Measurements from ENCODE around the gene MRNIP. TPM values are rescaled to one million over a fixed set of nuclear protein-coding genes. Genes with fewer than 3 reads are reported as not detected.

MRNIP gene
- polyA plus RNA-seq, 1 donor (not counting 4 experiments of a cell fraction or from before 2014, with no cell fraction given), result 14.9 TPM

GRCh38 chr5:179868541-179868940 is 9.9 kb upstream of the MRNIP start:
- Histone ChIP-seq H2AFZ (ENCODE audit: control insufficient read depth, low read length) (no peak overlapping the region), H3K36me3 (ENCODE audit: control insufficient read depth in 2 of 2, extremely low read depth in 1 of 2, insufficient read depth in 2 of 2, low read length in 2 of 2) (peaks cover 15 to 60% of the 10 kb centered on the region in 2 experiments), H3K4me3 (ENCODE audit: control insufficient read depth in 2 of 3, extremely low read depth in 1 of 3, insufficient read depth in 2 of 3, low read depth in 1 of 3, low read length in 3 of 3) (no peak overlapping the region), H3K9me1 (ENCODE audit: control insufficient read depth, extremely low read depth, insufficient read depth, low read length) (no peaks in the 10 kb centered on the region), H4K20me1 (ENCODE audit: control insufficient read depth, extremely low read depth, insufficient read depth, low read length) (no peaks in the 10 kb centered on the region), H3K9me3 (ENCODE audit: control insufficient read depth, low read depth, low read length) (no peaks in the 10 kb centered on the region), H3K9ac (ENCODE audit: control insufficient read depth, extremely low read depth, insufficient read depth, low read length) (no peak overlapping the region), H3K4me1 (ENCODE audit: control insufficient read depth, extremely low read depth, insufficient read depth, low read length) (peaks cover 2% of the 10 kb centered on the region), H3K79me2 (ENCODE audit: control insufficient read depth, insufficient read depth, low read length) (no peaks in the 10 kb centered on the region), H3K27ac (ENCODE audit: control insufficient read depth, insufficient read depth, low read length) (no peak overlapping the region), H3K4me2 (ENCODE audit: control insufficient read depth, extremely low read depth, insufficient read depth, low read depth, low read length) (no peak overlapping the region), H3K27me3 (ENCODE audit: control insufficient read depth, extremely low read depth, insufficient read depth, low read length) (no peaks in the 10 kb centered on the region)
- dilution Hi-C loops (cut with MboI; ENCODE audit: extremely low pct_ligation_motif_present, low sequenced_read_pairs), result no loop called here
- no peak for FAIRE-seq
- TF ChIP-seq EZH2 (IDR thresholded peaks at IDR 0.05; ENCODE audit: low read length), result no peak
- TF ChIP-seq CTCF (optimal IDR thresholded peaks at IDR 0.05 in 1 of 3, IDR thresholded peaks at IDR 0.05 in 1 of 3, conservative IDR thresholded peaks at IDR 0.05 in 1 of 3; ENCODE audit: extremely low read depth in 1 of 3, insufficient read depth in 2 of 3, low read length in 3 of 3), result no peak
- DNase-seq (ENCODE audit: low read depth, low spot score), result no peak

- Histone ChIP-seq H4K20me1 (ENCODE audit: control insufficient read depth, extremely low read depth, insufficient read depth, low read length) (no peaks in the 10 kb centered on the region), H3K9me1 (ENCODE audit: control insufficient read depth, extremely low read depth, insufficient read depth, low read length) (no peaks in the 10 kb centered on the region), H3K9ac (ENCODE audit: control insufficient read depth, extremely low read depth, insufficient read depth, low read length) (no peak overlapping the region), H3K4me3 (ENCODE audit: control insufficient read depth in 2 of 3, extremely low read depth in 1 of 3, insufficient read depth in 2 of 3, low read depth in 1 of 3, low read length in 3 of 3) (no peak overlapping the region), H3K4me1 (ENCODE audit: control insufficient read depth, extremely low read depth, insufficient read depth, low read length) (peaks cover 2% of the 10 kb centered on the region), H3K27ac (ENCODE audit: control insufficient read depth, insufficient read depth, low read length) (no peak overlapping the region), H3K9me3 (ENCODE audit: control insufficient read depth, low read depth, low read length) (no peaks in the 10 kb centered on the region), H3K79me2 (ENCODE audit: control insufficient read depth, insufficient read depth, low read length) (no peaks in the 10 kb centered on the region), H3K27me3 (ENCODE audit: control insufficient read depth, extremely low read depth, insufficient read depth, low read length) (no peaks in the 10 kb centered on the region), H3K36me3 (ENCODE audit: control insufficient read depth in 2 of 2, extremely low read depth in 1 of 2, insufficient read depth in 2 of 2, low read length in 2 of 2) (peaks cover 23 to 62% of the 10 kb centered on the region in 2 experiments), H3K4me2 (ENCODE audit: control insufficient read depth, extremely low read depth, insufficient read depth, low read depth, low read length) (no peak overlapping the region), H2AFZ (ENCODE audit: control insufficient read depth, low read length) (no peak overlapping the region)
- dilution Hi-C loops (cut with MboI; ENCODE audit: extremely low pct_ligation_motif_present, low sequenced_read_pairs), result no loop called here
- no peak for TF ChIP-seq EZH2 (IDR thresholded peaks at IDR 0.05; ENCODE audit: low read length)
- no peak for TF ChIP-seq CTCF (optimal IDR thresholded peaks at IDR 0.05 in 1 of 3, IDR thresholded peaks at IDR 0.05 in 1 of 3, conservative IDR thresholded peaks at IDR 0.05 in 1 of 3; ENCODE audit: extremely low read depth in 1 of 3, insufficient read depth in 2 of 3, low read length in 3 of 3)
- no peak for FAIRE-seq
- no peak for DNase-seq (ENCODE audit: low read depth, low spot score)
Measured at GRCh38 chr5:179867476-179867875, 8.9 kb upstream of the MRNIP start.
